Activated CD4-positive, alpha-beta T cell treated with anti-CD3 and anti-CD28 coated beads, Interleukin-2, amount 50 U/mL, for 16 hours (primary cell): ENCODE results near the gene TMEM89.

Experiments used
- DNase-seq: peaks from one replicate; pipeline ENCODE4 v3.0.0-alpha.2; 2020

The TMEM89 gene

DNA sequence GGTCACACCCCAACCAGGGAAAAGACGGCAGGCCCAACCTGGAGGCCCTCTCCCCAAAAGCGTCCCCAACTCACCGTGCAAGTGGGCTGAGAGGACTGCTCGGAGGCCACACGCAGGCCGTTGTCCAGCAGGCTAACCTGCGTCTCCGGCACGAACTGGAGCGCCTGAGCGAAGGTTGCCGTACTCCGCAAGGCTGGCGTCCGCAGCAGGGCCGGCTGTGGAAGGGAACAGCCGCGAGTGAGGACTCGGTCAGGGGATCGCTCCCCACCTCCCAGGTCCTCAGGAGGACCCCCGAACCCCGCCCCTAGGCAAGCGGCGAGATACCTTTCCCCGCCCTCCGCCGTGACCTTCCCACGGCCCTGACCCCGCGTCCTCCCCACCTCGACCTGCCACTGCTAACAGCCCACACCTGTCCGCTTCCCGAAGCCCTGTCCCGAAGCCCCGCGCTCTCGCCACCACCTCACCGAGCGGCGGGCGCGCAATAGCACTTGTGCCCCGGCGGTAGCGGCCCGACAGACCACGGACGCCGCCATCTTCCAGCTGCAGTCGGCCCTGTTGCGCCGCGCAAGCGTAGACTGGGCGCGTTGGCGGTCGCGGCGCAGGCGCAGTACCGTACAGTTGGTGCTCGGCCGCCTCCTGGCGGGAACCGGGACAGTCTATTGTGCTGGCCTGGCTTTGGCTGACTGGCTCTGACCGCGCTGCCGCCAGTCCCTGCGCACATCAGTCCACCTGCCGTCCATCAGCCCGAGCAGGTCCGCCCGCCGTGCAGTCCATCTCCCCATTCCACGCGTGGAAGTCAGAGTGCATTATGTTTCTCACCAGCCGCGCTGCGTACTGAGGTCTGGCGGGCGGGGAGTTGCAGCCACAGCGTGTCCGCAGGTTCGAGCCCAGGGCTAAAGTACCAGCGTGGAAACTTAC is 12.2 kb downstream of the TMEM89 start, which contains the start of gene UQCRC1:
Gene UQCRC1 (minus strand): TSS at position 559 of the 918 bp plus-strand sequence. CDS start 26 bp downstream, at position 533.
- peak; percentile 95 for DNase-seq

DNA sequence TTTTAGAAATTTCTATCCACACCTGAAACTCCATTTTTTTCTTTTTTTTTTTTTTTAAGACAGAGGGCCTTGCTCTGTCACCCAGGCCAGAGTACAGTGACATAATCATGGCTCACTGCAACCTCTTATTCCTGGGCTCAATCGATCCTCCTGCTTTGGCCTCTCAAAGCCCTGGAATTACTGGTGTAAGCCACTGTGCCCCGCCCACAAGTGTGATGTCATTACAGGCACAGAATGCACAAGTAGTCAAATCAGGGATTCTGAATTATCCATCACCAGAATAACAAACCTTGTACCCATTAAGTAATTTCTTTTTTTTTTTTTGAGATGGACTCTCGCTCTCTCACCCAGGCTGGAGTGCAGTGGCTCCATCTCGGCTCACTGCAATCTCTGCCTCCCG is 14.1 kb downstream of the TMEM89 start:
- no peak for DNase-seq

DNA sequence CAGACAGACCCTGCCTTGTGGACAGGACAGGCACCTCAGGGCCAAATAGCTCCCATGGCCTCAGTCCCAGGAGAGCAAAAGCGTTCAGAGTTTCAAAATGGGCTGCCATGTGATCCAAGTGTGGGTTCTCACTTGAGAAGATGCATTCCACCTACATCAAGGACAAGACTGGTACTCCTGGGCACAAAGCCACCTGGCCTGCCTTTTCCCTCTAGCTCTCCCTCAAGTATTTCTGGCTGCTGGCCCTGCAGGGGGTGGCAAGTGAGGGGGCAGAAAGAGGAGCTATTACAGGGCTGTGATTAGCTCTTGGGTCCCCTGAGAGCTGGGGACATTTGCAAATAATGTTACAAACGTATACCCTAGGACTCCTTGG is 20.0 kb downstream of the TMEM89 start:
- no peak for DNase-seq

DNA sequence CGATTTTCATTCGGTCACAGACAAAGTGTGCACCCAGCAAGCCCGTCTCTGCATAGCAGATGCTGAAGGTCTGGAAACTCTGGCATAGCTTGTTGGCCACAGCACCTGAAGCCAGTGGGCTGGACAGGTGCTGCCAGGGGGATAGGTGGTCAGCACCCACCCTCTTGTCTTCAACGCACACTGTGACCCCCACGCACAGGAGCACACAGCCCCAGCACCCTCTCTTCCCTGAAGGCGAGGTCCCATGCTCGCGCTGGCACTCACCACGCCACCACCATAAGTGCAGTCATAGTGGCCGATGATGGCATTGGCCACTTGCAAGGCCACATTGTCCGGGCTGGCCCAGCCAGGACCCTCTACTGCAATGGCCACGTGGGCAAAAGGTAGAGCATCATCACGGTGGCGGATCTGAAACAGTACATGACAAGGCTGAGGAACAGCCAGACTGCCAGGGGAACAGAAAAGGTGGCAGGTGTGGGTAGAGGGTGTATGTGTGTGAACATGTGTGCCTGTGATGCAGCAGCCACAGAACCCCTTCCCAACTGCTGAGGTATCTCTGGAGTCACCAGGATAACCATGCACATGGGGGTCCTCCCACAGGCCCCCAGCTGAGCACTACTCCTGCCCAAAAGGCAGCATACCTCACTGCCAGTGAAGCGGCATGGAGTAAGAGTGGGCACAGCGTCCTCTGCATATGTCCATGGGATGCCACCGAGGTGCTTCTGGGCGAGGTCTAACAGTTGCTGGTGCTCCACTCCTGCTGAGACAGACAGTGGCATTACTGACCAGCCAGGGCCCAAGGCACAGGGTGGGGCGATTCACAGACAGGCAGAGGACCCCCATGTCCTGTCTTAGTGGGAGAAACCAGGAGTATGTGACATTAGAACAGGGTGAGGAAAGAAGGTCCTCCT is 20.6 kb downstream of the TMEM89 start:
- DNase-seq: no peak

DNA sequence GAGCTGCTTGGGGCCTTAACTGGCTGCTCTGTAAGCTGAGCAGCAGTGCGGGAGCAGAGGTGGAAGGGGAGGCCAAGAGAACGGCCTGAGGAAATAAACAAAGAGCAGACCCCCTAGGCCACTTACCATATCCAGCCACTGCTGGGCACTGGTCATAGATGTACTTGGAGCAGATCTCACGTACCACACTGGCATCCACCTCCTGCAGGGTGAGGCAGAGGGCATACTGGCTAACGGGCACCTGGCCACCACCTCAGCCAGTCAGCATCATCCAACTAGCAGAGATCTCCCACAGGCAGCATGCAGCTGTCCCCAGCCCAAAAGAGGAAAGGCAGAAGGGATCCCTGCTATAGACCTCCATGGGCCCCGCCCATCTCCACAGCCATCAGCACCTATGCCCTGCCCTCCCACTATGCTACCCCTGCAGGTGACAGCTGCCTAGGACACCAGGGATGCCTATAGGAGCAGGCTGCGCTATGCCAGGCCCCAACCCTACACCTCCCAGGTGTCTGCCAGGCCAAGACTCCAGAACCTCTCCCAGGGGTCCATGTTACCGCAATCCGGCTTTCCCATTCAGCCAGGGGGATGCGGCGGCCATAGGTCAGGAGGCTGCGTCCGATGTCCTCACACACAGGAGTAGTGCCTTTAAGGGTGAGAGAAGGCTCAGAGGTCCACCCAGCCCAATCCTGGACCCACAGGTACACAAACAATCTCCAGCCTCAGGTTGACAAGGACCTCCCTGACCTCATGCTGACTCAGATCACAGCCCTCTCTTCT is 21.9 kb downstream of the TMEM89 start:
- DNase-seq: no peak

DNA sequence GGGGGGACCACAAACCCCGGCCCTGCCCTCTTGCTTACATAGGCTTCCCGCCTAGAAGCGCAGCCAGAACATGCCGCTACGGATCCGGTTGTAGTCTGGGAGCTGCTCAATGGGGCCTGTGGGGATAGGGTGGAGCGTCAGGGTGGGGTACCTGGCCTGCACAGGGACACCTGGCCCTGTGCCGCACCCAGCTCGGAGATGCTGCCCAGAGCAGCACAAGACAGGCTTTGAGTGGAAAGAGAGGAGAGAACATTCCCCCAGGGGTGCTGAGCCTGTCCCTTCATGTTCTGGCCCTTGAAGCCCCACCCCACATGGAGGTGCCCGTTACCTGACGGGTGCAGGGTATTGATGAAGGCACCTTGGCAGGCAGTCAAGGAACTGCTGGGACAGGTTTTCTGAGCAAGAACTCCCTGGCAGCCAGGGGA is 22.5 kb downstream of the TMEM89 start:
- no peak for DNase-seq

DNA sequence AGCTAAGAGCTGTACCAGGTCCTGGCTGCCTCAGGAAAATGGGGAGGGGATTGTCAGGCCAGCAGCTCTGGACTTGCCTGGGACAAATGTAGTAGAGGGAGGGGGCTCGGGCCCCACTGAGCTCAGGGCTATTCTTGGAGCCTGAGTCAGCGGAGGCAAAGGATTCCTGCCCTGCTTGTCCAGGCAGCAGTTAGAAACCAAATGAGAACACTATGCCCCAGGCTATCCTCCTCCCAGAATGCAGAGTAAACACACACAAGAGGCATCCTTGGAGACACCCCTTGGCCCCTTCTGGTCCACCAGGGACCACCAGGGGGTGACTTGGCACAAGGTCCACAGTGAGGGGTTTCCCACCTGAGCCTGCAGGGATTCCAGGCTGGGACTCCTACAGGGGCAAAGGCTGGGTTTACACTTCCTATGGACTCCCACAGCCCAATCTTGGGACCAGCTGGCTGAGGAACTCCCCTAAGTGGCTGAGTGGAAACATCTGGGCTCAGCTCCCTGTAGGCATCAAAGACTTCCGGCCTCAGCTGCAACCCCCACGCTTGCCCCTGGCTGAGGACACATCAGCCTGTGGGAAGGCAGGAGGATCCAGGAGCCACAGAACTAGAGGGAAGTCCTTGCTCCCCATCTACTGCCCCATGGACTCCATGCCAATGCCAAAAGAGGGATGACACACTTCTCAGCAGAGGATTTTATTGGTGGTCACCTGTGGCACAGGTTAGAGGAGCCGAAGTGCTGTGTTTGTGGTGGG is 23.1 kb downstream of the TMEM89 start:
- DNase-seq: no peak

DNA sequence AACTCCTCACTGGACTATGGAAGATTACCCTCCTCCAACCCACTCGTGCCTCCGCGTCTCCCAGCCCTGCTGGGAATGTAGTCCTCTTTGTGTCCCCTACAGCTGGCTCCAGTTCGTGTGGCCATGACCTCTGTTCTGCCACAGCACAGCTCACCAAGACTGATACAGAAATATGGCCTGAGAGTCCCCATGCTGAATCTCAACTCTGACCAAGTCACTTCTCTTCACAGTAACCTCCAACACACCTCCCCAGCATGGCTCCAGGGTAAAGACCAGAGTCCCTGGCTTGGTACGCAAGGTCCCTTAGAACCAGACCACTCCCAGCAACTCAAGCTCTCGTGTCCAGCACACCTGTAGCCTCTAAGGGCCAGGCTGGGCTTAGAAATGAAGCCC is 24.2 kb downstream of the TMEM89 start:
- no peak for DNase-seq

DNA sequence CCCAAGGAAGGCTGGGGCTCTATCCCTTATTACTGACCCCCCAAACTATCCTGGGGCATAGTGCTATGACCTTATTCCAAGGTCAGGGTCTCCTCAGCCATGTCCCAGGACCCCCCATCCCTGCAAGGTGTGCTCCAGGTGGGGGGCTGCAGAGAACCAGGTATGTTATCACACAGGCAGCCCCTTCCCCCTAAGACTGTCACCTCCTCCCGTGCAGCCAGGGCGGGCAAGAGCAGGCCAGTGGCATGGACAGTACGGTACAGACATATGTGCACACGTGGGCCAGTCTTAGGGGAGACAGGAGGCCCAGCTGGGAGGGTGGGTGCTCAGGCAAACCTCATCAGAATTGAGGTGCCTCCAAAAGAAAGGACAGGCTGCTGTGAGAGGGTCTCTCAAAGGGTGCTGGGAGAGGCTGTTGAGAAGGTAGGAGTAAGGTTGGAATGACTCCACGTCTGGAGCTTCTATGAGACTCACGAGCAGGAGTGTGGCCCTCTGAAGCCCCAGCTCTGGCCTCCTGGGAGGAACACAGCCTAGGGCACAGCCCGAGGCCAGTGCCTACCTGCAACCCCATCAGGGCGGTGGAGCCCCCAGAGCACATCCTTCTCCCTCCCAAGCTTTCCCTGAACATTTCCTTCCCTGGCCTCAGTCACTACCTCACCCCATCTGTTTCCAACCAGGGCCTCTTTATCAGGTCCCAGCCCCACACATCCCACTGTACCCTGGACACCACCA is 24.7 kb downstream of the TMEM89 start:
- DNase-seq: no peak

DNA sequence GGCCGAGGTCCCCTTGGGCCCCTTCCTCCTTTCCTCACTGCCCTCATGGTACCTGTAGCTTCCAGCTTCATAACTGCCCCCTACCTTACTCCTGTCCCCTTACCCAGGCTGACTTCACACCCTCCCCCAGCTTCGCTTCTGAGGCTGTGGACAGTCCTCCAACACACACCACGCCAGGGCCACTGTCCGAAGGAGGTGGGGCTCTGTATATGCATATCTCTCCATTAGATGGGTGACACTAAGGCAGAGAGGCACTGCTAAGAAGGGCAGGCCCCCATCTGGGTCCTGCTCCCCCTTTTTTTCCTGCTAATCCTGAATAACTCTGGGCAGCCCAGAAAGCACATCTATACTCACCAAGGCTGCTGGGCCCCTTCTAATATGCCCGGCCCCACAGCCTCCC is 25.4 kb downstream of the TMEM89 start:
- no peak for DNase-seq

DNA sequence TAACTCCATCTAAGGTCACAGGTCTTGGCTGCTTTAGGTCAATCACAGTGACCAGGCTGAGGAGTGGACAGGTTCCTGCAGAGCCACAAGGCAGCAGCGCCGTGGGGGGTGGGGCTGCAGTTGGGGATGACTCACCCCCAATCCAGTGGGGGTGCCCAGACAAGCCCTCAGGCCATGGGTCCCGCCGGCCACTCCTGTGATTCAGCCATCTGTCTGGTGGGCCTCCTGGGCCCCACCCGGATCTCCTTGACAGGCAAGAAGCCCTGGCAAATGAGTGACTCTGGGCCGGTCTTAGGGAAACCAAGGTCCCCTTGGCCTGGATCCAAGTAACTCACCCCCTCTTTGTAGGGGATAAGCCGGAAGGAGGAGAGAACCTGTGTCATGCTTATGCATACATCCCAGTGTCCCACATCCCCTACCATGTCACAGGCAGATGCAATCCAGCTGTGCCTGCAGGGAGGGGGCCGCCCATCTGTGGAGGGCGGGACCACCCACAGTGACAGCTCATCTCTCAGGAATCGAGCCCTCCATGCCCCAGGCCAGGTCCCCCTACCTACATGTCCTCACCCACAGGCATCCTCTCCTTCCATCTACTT is 25.9 kb downstream of the TMEM89 start:
- DNase-seq: no peak

DNA sequence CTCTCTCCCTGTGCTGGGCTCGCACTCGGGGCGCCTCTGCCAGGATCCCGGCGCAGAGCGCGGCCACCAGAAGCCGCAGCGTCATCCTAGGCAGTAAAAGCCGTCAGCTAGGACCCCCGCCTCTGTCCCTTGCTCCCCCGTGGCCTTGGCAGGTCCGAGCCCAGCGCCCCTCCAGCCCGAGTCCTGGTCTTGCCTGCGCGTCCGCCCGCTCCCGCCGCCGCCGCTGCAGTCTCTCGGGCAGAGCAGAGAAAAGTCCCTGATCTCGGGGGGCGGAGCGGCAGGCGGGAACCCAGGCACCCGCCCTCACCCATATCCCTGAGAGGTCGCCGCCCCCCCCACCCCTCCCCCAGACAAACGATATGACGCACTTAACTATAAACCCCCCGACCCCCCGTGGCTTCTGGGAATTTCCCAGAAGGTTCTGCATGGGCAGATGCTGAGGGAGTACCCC is 26.5 kb downstream of the TMEM89 start, which contains the start of gene COL7A1:
Gene COL7A1 (minus strand): TSS at position 255 of the 451 bp plus-strand sequence. CDS start 170 bp downstream, at position 85.
- no peak for DNase-seq

DNA sequence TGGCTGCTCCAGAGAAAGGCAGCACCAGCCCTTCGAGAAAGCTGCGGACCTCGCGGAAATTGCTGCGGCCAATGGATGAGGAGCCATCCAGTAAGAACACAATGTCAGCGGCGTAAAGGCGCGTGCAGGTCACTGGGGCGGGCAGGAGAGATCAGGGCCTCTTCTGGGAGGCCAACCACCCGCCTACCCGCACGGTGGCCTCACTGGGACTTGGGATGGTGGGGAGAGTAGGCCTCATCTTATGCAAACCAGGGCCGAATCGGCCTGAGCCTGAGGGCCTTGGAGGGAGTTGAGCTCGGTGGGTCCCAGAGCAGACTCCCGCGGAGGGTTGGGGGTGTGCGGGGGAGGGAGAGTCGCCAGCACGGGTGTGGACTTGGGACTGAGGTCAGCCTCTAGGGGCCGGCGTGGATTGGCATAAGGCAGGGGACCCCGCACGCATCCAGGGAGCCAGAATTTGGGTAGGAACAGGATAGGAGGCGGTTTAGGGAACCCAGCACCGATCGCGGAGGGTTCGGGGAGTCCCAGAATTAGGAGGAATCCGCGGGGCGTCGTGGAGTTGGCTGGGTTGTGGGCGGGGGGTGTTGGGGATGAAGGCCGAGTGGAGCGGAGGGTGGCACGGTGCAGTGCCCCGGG is 27.0 kb downstream of the TMEM89 start:
- DNase-seq: no peak

DNA sequence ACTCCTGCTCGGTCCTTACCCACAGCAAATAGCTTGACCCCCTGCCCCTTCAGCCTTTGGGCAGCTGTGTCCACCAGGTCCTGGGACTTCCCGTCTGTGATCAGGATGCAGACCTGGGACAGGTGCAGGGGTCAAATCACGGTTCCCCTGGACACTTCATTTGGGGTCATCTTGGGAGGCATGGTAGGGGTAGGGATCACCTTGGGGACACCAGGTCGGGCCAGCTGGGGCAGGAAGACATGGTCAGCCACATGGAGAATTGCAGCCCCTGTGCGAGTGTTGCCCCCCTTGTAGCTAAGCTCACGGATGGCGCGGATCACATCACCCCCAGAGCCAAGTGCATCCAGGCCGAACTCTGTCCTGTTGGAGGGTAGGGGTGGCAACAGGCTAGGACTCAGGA is 28.2 kb downstream of the TMEM89 start:
- no peak for DNase-seq

DNA sequence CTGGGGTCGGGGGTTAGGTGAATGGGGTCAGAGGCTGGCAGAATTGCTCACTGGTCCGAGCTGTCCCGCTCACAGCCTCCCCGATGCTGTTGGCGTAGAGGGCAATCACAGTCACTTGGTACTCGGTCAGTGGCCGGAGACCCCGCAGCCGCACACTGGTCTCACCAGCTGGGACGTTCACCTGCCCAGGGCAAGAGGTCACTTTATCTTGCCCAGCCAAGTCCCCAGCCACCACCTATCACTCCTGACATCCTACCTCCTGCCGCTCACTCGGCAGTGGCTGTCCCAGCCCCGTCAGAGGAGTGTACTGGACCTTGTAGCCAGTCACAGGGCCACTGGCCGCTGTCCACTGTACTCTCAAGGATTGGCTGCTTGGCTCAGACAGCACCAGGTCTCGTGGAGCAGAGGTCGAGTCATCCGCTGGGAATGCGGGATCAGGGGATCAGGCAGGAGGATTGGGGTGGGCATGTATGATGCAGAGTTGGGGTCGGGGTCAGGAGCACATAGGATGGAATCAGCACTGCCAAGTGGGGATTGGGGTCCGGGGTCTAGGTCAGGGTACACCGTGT is 29.0 kb downstream of the TMEM89 start:
- DNase-seq: no peak

DNA sequence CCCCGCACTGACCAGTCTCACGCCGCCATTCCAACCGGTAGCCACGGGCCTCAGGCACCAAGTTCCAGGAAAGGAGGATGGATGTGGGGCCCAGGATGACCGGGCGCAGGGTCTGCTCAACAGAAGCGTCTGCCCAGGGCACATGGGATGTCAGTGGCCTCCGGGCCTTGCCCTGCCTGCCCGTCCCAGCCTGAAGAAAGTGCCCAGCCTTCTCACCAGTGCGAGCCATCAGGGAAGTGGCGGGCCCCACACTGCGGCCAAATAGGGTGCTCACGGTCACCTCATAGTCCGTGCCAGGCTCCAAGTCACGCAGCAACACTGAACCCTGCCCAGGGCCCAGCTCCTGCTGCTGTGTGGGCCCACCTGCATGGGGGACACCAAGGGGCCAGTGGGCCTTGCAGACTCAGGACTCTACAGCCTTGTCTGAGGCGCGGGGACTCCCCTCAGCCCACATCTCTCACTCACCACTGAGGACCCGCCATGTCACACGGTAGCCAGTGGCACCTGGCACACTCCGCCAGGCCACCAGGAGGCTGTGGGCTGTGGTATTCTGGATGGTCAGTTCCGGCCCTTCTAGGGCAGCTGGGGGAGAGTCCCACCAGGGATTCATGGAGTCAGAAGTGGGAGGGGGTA is 29.6 kb downstream of the TMEM89 start:
- no peak for DNase-seq

DNA sequence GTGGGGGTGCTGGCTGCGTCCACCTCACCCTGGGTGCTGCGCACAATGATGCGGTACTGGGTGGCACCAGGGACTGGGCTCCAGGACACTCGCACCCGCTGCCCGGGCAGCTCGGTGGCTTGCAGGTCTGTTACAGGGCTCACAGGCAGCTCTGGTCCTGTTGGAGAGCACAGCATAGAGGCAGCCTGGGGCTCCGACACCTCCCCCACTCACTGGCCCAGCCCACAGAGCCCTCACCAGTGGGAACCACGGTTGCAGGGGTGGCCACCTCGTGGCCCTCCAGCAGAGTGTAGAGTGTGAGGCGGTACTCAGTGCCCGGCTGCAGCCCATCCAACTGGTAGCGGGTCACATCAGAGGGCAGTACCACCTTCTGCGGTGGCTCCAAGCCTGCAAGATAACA is 30.1 kb downstream of the TMEM89 start:
- DNase-seq: no peak

DNA sequence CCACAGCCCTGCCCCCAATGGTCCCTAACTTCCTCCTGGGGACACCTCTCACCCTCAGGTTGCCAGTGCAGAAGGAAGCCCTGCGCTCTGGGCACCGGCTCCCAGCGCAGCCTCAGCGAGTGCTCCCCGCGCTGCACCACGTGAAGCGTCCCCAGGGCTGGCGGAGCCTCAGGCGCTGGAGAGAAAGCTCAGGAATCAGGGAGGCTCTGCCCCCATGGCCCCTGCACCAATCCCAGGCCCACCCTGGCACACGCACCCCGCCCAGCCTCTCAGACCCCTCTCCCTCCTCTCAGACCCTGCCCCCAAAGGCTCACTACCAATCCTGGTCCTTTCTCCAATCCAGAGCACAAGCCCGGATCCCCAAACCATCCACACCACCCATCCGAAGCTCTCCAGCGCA is 33.3 kb downstream of the TMEM89 start:
- no peak for DNase-seq

DNA sequence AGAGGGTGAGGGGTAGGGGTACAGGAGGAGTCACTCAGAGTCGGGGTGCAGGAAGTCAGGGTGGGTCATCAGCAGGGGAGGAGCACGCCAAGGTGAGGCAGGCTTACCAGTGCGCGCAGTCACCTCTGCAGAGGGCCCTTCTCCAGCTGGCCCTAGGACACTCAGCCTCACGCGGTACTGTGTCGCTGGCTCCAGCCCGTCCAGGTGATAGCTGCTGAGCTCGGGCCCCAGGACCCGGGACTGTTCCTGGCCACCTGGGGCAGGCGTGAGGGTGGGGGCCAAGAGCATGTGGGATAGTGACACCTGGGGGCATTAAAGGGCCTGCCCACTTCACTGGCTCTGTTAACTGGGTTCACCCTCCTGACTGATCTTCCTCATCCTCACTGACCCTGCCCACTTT is 33.9 kb downstream of the TMEM89 start:
- no peak for DNase-seq
